NCI-H446 (cell line): ENCODE measurements around the gene FSTL3.
"Not testable (repeated sequence)": the region's sequence is repeated elsewhere in the genome, so short reads cannot be mapped to it uniquely, and the experiment has no call there.

Experiments
- DNase-seq, 2 experiments: peaks; one replicate each; lab custom pipeline; 2025; lab: John Stamatoyannopoulos, UW

FSTL3 gene

GRCh38 chr19:711254-711653 is 35.1 kb downstream of the FSTL3 start:
- no peak for DNase-seq

- DNase-seq: no peak
Measured at GRCh38 chr19:715347-715746, 39.2 kb downstream of the FSTL3 start.

DNA sequence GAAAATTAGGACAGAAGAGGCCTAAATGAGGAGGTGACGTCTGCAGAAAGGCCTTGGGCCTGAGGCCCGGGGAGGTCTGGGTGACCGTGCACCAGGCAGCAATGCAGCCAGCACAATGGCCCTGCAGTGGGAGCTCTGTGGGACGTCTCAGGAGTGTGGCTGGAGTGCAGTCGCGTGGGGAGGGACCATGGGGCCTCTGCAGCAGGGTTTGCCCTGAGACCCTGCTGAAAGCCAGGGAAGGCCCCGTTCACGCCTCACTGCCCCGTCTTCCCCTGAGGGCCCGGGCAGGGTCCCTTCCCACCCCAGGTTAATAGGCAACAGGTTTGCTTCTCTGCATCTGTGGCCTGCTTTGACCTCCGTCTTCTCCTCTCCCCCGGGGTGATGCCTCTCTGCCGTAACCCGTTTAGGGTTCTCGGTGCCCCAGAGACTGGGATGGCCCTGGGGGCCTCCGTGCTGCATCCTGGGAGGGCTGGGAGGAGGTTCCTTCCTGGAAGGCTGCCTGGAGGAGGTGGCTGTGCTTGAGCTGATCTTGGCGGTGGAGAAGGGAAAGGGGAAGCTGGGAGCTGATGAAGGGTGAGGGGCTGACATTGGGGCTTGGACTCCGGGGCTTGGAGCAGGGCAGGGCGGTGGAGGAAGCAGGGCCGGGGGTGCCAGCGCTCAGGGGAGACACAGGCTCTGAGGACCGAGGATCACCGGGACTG is 42.2 kb downstream of the FSTL3 start:
- no peak for DNase-seq

GRCh38 chr19:718991-719512 is 42.9 kb downstream of the FSTL3 start:
- no peak for DNase-seq

DNA sequence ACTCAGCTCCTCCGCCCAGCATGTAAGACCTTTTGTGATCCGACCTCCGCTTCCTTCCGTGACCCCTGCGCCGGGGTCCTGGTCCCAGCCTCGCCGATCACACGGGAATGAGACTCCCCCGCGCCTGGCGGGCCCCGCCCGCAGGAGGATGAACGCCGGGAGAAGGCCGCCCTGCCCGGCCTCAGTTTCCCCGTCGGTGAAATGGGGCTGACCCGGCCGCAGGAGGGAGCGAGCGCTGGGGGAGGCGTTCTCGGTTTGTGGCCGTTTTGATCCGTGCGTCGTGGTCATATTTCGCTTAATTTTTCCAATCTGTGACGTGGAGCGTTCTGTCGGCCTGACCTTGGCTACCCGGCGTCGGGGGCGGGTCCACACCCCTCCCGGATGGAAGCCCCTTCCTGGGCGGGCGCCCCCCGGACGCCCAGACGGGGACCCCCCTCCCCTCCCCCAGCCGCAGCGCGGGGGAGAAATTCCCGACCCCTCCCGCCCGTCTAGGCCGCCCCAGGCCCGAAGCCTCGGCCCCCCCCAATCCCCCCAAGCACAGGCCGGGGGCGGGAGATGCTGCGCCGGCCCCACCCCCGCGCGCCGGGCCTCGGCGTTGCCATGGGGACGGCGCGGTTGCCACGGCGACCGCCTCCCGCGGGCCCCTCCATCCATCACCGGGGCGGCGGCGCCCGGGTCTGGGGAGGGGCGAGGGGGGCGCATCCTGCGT is 43.6 kb downstream of the FSTL3 start:
- no peak for DNase-seq

DNA sequence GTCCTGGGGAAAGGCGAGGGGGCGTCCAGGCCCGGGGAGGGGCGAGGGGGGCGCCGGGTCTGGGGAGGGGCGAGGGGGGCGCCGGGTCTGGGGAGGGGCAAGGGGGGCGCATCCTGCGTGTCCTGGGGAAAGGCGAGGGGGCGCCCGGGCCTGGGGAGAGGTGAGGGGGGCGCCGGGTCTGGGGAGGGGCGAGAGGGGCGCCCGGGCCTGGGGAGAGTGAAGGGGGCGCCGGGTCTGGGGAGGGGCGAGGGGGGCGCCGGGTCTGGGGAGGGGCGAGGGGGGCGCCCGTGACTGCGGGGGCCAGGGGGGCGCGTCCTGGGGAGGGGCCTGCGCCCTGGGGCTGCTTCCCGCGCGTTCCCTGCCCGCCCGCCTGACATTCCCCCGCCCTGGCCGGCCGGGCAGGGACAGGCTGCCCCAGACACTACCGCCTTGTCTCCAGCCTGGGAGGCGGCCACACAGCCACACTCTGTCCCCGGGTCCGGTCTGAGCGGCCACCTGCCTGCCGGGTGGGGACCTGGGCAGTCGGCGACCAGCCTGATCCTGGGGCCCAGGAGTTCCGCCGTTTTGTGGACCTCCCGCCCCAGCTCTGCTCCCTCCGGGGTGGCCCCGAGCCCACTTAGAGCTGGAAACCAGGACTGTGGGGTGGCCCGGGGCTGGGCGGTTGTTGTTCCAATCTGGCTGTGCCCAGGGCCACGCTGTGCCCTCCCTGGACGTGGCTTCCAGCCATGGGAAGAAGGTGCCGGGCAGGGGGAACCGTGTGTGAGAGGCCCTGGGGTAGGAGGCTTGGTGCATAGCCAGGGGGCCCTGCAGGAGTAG is 44.4 kb downstream of the FSTL3 start:
- DNase-seq: no peak

DNA sequence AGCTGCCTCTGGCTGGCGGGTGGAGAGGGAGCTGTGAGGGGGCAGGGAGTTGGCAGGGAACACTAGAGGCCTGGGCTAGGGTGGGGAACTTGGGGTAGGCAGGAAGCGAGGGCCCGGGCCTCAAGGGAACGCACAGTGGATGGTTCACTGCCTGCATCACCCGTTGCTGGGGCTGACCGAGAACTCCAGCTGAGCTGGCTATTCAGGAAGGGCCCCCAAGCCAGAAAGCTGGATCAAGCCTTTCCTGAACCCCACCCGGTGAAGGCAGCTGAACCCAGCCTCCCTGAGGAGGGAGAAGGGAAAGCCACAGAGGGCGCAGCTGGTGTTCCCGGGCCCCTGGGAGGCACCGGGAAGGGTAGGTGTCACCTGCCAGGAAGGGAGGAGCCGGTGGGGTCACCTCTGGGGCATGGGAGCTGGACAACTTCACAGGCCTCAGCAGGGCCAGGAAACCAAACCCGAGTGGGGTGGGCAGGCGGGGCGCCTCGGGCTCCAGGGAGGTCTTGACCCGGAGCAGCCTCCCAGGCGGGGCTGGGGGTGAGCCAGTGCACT is 46.4 kb downstream of the FSTL3 start:
- DNase-seq: no peak

- DNase-seq: no peak
Measured at GRCh38 chr19:723247-723646, 47.1 kb downstream of the FSTL3 start.

GRCh38 chr19:723714-724113 is 47.5 kb downstream of the FSTL3 start:
- DNase-seq: no peak

DNA sequence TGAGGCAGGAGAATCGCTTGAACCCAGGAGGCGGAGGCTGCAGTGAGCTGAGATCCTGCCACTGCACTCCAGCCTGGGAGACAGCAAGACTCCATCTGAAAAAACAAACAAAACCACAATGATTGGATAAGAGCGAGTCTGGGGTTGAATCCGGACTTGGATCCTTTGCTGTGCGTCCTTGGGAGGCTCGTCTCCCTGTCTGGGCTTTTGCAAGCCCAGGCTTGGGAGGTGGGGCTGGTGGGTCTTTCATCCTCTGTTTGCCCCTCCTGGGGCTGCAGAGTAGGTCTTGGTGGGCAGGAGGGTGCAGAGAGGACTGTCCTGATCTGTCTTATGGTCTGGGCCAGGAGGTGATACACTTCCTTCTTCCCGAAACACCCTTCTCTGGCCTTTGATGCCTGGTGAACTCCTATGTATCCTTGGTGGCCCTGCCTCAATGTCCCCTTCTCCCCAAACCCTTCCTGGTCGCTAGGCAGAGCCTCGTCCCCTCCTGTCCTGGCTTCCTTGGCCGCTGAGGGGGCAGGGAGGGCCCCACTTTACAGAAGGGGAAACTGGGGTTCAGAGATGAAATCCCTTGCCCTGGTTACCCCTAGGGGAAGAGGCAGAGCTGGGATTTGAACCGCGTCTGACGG is 49.4 kb downstream of the FSTL3 start:
- DNase-seq: no peak

DNA sequence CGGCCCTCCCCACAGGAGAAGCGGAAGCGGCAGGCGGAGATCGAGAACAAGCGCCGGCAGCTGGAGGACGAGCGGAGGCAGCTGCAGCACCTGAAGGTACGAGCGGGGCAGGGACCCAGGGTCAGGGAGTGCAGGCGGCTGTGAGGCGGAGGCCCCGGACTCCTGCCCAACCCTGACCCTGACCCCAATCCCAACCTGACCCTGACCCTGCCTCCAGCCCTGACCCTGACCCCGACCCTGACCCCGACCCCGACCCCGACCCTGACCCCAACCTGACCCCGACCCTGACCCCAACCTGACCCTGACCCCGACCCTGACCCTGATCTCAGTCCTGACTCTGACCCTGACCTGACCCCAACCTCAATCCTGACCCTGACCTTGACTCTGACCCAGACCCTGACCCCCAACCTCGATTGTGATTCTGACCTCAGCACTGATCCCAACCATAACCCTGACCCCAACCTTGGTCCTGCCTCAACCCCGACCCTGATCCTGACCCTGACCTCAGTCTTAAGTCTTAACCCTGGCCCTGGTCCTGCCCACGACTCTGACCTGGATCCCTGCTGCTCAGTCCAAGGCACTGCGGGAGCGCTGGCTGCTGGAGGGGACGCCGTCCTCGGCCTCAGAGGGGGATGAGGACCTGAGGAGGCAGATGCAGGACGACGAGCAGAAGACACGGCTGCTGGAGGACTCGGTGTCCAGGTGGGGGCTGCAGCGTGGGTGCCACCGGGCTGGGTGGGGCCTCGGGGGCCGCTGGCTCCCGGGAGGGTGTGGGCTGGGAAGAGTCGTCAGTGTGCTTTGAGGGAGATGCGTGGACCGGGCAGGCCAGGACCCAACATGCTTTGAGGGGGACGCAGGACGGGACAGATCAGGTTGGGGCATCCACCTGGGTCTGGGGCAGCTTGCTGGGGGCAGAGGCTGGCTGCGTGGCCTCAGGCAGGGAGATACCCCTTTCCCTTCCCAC is 51.1 kb downstream of the FSTL3 start:
- no peak for DNase-seq

- no peak for DNase-seq
Measured at GRCh38 chr19:728011-728410, 51.8 kb downstream of the FSTL3 start.

DNA sequence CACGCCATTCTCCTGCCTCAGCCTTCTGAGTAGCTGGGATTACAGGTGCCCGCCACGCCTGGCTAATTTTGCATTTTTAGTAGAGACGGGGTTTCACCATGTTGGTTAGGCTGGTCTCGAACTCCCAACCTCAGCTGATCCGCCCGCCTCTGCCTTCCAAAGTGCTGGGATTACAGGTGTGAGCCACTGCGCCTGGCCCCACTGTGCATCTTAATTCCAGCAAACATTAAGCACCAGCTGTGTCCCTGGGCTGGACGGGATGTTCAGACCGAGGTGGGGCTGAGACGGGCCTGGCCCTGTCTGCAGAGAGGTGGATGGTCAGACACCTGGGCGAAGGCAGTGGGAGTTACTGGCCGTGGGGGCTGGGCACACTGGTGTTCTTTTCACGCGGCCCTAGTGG is 53.4 kb downstream of the FSTL3 start:
- not testable (repeated sequence) for DNase-seq

DNA sequence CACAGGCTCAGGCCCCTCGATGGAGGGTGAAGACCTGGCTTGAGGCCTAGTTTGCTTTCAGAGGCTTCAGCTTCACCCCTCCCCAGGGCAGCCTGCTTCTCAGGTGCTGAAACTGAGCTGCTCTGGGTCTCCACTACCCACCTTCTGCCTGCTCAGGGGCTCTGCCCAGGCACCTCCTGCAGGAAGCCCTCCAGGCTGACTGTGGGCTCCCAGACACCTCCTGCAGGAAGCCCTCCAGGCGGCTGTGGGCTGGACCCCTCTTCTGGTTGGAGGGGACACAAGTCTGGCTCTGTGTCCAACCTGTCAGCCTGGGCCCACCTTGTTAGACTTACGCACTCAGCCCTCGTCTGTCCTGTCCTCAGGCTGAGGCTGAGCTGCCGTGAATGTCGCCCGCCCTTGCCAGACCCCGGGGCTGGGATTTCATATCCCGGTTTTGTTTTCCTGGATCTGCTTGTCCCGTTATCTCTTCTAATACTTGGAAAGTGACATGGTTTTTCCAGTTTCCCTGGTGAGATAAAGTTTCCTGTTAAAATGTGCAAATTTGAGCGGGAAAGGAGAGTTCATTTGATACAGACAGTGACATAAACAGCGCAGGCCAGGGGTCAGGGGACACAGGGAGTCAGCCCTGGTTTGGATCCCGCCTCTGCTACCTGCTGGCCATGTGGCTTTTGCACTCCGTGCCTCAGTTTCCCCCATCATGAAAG is 53.9 kb downstream of the FSTL3 start:
- DNase-seq: no peak

GRCh38 chr19:731000-731399 is 54.8 kb downstream of the FSTL3 start:
- DNase-seq: no peak

- DNase-seq: no peak
Measured at GRCh38 chr19:732148-733069, 56.2 kb downstream of the FSTL3 start.
